Loucy (cell line): ENCODE results near the gene FAM135A.

Source experiments
- CTCF ChIP-seq: fragments of 200-600 bp; sonication (generic); conservative IDR thresholded peaks from 2 replicates; pipeline ENCODE4 v1.5.1; 2014; ENCODE audit warnings: mild to moderate bottlenecking, antibody characterized with exemption, low read length
- EZH2phosphoT487 ChIP-seq: fragments of 200-600 bp; IDR thresholded peaks from 2 replicates; pipeline ENCODE4 v1.6.1; 2018; ENCODE audit warnings: antibody characterized with exemption, mild to moderate bottlenecking, moderate library complexity, borderline replicate concordance

- TF ChIP-seq EZH2phosphoT487 = no peak
- no peak for TF ChIP-seq CTCF
Measured at GRCh38 chr6:70503813-70504465, 90.6 kb downstream of the FAM135A start.
